HG02763 (cell line): Measurements from ENCODE around the gene PLXNB2.
"Not testable (repeated sequence)": the region's sequence is repeated elsewhere in the genome, so short reads cannot be mapped to it uniquely, and the experiment has no call there.

ENCODE experiments used
- ATAC-seq: cut with Tn5 transposase; IDR thresholded peaks from one replicate; pipeline ENCODE4 v1.9.1; 2021; ENCODE audit warnings: mild to moderate bottlenecking, moderate library complexity; ENCODE audit not compliant: unreplicated experiment

PLXNB2 gene

GRCh38 chr22:50281384-50281760 lies 26.1 kb downstream of the PLXNB2 start:
- no peak for ATAC-seq

- no peak for ATAC-seq
These were observed 26.6 kb downstream of the PLXNB2 start for GRCh38 chr22:50280708-50281383.

- ATAC-seq: no peak
These were observed 27.3 kb downstream of the PLXNB2 start for GRCh38 chr22:50280022-50280707.

- no peak for ATAC-seq
These were observed 28.4 kb downstream of the PLXNB2 start for GRCh38 chr22:50278956-50279619.

- no peak for ATAC-seq
These were observed 29.0 kb downstream of the PLXNB2 start for GRCh38 chr22:50278461-50278860.

- no peak for ATAC-seq
These were observed 29.7 kb downstream of the PLXNB2 start for GRCh38 chr22:50277761-50278160.

GRCh38 chr22:50276143-50276542 lies 31.3 kb downstream of the PLXNB2 start:
- ATAC-seq: peak; percentile 55

GRCh38 chr22:50275181-50276055 lies 32.0 kb downstream of the PLXNB2 start:
- no peak for ATAC-seq

GRCh38 chr22:50274771-50275170 lies 32.7 kb downstream of the PLXNB2 start:
- no peak for ATAC-seq

- no peak for ATAC-seq
These were observed 33.1 kb downstream of the PLXNB2 start for GRCh38 chr22:50274311-50274710.

GRCh38 chr22:50273781-50274180 lies 33.7 kb downstream of the PLXNB2 start:
- ATAC-seq: not testable (repeated sequence)

GRCh38 chr22:50273352-50273751 lies 34.1 kb downstream of the PLXNB2 start:
- not testable (repeated sequence) for ATAC-seq

- no peak for ATAC-seq
These were observed 35.2 kb downstream of the PLXNB2 start for GRCh38 chr22:50272044-50272802.

GRCh38 chr22:50271519-50271970 lies 35.9 kb downstream of the PLXNB2 start:
- no peak for ATAC-seq

GRCh38 chr22:50270666-50271394 lies 36.6 kb downstream of the PLXNB2 start:
- ATAC-seq: no peak

- no peak for ATAC-seq
These were observed 37.3 kb downstream of the PLXNB2 start, which contains the start of gene MAPK11 for GRCh38 chr22:50269970-50270665. MAPK11 (minus strand) TSS chr22:50270380; CDS start chr22:50270292, 88 bp downstream.

- ATAC-seq: no peak
These were observed 37.9 kb downstream of the PLXNB2 start for GRCh38 chr22:50269573-50269969.

GRCh38 chr22:50268655-50269113 lies 38.8 kb downstream of the PLXNB2 start:
- ATAC-seq: no peak
